Stimulated activated CD8-positive, alpha-beta memory T cell treated with anti-CD3 and anti-CD28 coated beads, Interleukin-2, amount 100 ng/mL, for 1 hour (primary cell): ENCODE measurements around the gene TTC7B.

ENCODE experiments used
- DNase-seq, 2 donors: peaks; one replicate each; pipeline ENCODE4 v3.0.0-alpha.2; 2020; ENCODE audit warnings: low read depth in 2 of 2

The TTC7B gene

DNA sequence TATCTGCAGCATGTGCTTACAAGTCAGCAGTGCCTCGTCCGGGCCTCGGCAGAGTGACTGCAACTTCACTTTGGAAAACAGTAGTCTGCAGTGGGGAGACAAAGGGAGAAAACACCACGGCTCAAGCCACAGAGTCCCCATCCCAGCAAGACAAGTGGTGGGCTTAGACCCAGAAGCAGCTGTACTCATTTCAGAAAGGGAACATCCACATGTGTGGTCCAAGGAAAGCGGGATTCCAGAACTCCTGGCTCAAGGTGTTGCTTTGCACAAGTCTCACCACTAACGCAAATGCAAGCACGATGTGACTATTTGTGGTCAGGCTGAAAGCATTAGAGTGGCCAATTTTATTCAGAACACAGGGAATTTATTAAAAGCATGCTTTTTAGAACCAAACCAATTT is 198.3 kb downstream of the TTC7B start:
- DNase-seq: no peak

DNA sequence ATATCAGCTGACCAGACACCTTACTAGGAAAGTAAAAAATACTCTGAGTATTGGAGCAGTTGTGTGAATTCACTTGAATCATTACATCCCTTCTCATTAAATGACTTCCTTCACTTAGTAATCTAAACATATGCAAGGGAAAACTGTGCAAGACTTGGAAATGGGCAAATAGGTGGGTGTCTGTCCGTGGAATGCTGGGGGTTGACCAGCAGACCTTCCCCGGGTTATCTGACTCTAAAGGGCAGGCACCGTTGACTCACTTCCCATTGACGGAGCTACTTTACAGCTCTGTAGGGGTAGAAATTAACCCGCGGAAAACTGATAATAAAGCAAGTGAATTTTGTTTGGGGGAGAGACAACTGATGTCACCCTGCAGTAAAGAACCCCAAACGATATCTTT is 199.3 kb downstream of the TTC7B start:
- no peak for DNase-seq

GRCh38 chr14:90616313-90616712 is 199.9 kb downstream of the TTC7B start:
- no peak for DNase-seq

DNA sequence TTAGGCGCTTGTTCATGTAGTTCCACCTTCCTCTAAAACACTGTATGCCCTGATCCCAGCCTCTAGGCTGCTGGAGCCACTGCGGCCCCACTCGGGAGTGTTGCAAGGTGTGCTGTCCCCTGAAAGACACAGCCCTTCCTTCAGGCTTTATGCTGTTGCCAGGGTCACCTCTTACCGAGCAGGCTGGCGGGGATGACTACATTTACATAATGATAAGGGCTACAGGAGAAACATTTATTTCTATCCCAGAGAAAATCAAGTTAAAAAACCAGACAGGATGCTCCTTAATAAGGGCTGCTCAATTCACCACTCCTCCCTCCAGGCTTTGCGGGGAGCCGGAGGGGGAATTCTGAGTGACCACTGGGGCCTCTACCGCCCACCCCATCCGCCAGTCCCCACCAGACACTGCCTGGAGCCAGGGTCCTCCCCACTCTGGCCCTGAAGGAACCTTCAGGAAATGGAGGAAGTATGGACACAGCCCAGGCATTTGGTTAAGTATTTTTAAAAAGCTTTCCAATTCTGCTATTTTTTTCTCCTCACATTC is 200.6 kb downstream of the TTC7B start:
- no peak for DNase-seq

DNA sequence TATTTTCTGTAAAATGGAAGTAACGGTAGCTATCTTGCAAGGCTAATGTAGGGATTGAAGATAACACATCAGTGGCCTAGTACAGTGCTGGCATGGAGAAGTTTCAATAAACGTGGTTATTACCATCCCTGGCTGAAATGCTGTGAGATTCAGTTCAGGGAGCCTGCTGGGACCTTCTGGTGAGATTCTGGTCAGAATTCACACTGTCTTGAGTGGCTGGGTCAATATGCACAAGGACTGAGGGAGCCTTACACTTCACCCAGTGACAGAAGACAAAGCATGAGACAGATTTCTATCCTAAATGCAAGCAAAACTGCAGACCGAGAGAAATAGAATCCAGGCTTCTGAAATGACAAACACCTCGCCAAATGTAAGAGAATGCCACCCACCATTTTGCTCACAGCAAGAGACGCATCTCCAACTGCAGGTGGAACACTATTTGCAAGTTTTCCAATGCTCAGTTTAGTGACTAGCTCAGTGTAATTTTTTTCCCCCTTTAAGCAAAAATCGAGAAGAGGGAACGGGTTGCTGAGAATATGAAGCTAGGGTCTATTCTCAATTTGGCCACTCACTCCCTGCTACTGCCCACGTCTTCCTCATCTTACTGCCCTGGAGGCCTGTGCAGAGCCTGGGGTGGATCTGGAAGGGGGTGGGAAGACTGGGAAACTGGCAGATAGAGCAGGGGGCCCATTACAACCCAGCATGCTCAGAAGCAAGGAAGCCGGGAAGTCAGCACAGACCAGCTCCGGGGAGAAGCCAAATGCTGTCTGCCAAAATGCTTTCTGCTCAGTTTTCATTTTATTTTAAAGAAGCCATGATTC is 201.3 kb downstream of the TTC7B start:
- no peak for DNase-seq

DNA sequence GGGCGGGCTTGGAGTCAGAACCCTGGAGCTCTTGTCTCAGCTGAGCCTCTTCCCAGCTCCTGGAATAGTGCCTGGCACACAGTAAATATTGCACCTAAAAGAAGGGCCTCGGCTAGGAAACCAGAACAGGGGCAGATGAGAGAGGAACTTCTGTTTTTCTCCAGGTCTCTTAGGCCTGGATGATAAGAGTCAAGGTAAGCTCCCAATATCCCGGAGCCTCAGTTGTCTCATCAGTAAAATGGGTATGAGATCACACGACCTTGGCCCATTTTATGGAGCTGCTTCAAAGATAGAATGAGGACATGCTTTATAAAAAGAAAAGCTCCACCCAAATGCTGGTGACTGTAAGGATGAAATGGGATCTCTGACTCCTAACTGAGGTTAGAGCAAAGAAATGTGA is 202.2 kb downstream of the TTC7B start:
- no peak for DNase-seq

DNA sequence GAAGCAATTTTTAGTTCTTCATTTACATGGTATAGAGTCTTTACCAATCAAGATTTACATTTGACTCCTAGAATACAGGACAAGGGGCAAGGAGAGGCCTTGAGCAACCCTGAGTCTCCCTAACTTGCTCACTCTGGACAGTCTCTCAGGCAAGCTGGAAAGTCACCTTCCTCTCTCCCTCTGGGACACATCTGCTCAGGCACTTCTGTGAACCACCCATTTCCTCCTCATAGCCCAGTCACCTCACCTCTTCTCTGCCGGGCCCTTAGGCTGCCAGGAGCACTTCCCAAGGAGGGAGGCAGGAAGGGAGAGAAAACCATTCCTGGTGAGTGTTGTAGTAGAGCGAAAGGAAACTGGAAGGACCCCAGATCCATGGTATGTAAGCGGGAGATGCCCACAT is 202.8 kb downstream of the TTC7B start:
- no peak for DNase-seq

- no peak for DNase-seq
These were observed 203.4 kb downstream of the TTC7B start for GRCh38 chr14:90612801-90613200.

- no peak for DNase-seq
These were observed 204.3 kb downstream of the TTC7B start for GRCh38 chr14:90611936-90612335.

GRCh38 chr14:90611501-90611900 is 204.7 kb downstream of the TTC7B start:
- DNase-seq: no peak

DNA sequence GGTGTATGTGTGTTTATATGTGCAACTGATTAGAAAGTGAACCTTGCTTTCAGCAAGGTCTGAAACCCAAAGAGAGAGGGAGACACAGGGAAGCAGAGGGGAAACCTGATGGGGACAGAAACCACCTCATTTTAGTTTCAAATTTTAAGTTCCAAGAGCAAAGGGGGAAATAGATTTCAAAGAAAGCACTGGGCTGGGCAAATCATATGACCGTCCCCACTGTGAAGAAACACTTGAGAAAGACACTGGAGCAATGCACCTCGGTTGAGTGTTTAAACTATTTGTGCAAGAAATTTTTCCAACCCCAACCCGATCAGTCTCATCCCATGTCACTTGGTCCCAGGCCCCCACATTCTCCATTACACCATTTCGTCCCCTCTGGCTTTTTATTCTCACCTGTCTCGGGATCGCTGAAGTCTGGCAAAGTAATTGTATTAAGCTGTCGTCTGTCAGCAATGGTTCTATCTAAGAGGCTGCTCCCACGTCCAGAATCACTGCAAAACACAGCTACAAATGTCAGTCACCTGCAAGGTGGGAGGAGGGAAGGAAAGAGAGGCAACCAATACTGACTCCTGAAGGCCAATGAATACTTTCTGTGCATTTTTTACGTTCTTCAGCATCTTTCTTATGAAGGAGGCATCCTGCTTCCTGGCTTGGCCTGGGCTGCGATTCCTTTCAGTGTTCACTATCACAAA is 205.7 kb downstream of the TTC7B start:
- no peak for DNase-seq

GRCh38 chr14:90609376-90609775 is 206.9 kb downstream of the TTC7B start:
- no peak for DNase-seq

DNA sequence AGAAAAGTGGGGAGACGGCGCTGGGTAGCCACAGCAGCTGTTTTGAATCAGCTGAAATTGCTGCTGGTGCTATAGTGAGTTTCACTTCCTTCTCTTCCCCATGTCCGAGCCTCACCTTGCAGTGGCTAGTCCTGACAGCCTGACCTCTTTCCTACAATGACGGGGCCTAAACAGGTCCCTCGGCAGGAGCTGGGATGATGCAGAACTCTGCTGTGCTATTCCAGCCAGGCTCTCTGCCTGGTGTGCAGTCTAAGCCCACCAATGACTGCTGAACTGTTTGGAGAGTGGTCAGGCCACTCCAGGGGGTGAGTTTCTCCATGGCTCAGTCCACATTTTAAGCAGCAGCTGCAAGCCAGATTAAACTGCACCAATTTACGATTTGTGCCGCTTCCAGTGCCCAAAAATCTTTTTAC is 207.3 kb downstream of the TTC7B start:
- no peak for DNase-seq

DNA sequence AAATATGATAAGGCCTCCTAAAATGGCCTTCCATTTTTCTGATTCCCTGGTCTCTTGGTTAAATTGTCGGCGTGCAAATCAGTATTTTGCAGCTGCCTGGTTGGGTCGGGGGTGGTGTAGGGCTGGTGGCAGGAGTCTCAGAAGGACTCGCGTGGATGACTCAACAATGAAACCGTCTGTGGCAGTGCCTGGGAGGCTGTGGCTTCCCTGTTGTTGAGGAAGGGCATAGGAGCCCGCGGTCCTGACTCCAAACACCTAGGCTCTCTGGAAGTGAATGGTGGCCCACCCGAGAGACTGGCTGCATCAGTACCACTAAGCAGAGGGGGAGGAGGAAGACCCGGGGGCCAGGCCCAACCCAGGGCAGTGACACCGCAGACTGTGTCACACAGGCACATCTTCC is 207.9 kb downstream of the TTC7B start:
- no peak for DNase-seq

GRCh38 chr14:90607141-90607540 is 209.1 kb downstream of the TTC7B start:
- DNase-seq: no peak

GRCh38 chr14:90606434-90606833 is 209.8 kb downstream of the TTC7B start:
- no peak for DNase-seq

DNA sequence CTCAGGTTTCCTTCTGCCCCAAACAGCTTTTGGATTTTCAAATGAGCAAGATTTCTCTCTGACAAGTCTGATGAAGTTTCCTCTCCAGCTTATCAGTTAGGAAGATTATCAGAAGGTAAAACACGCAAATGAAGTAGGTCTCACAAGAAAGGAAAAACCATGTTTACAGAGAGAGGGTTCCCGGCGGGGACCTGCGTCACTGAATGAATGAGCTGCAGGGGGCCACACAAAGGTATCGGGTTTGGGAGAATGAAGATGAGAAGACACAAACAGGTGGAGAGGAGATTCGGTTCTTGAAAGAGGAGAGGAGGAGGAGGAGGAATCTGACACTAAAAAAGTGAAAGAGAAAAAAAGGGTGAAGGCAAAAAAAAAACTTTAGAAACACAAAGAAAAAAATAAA is 210.8 kb downstream of the TTC7B start:
- DNase-seq: no peak

- DNase-seq: no peak
These were observed 211.9 kb downstream of the TTC7B start for GRCh38 chr14:90604356-90604755.

GRCh38 chr14:90603841-90604240 is 212.4 kb downstream of the TTC7B start:
- no peak for DNase-seq

GRCh38 chr14:90603336-90603735 is 212.9 kb downstream of the TTC7B start:
- DNase-seq: no peak

- DNase-seq: no peak
These were observed 214.0 kb downstream of the TTC7B start for GRCh38 chr14:90602088-90602687.

GRCh38 chr14:90601563-90601962 is 214.7 kb downstream of the TTC7B start:
- no peak for DNase-seq

DNA sequence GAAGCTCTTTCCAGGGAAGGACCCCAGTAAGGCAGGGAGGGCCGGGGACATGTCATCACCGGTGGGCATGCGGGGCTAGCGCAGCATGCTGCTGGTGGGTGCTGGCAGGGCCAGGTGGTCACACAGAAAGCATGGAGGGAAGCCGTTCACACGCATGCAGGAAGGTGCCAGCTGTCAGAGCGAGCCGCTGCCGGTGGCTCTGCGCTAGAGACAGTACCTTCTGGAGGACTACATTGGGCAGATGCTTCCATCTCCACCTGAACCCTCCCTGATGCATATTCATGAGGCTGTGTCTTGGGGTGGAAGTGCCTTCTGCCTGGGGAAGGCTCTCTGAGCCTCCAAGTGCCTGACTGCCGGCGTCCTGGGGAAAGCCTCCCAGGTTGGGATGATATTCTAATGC is 215.6 kb downstream of the TTC7B start:
- no peak for DNase-seq
